Vagina (tissue), 2 donors: ENCODE measurements around the gene SLC18A2.

ENCODE experiments used
- POLR2A ChIP-seq, 2 donors: fragments of 450-650 bp; IDR thresholded peaks; one replicate each; pipeline ENCODE4 v1.6.1; 2017; ENCODE audit warnings: antibody characterized with exemption in 2 of 2, mild to moderate bottlenecking in 2 of 2, moderate library complexity in 2 of 2
- POLR2AphosphoS5 ChIP-seq, 2 donors: sonication (generic); formaldehyde crosslinking; IDR thresholded peaks; one replicate each; pipeline ENCODE4 v1.9.0; 2017; ENCODE audit warnings: antibody characterized with exemption in 2 of 2, mild to moderate bottlenecking in 2 of 2, low read depth in 1 of 2; ENCODE audit not compliant: insufficient read depth in 1 of 2
- TF ChIP-seq, protein P1 (sequence below), 3 experiments: fragments of 450-650 bp in 2 of 3; fragments of 200-600 bp in 1 of 3; sonication (generic) in 1 of 3; IDR thresholded peaks; one replicate each; pipeline ENCODE4 v1.5.1; 2017 to 2019; ENCODE audit warnings: antibody characterized with exemption in 3 of 3, mild to moderate bottlenecking in 2 of 3, moderate library complexity in 2 of 3

DNA sequence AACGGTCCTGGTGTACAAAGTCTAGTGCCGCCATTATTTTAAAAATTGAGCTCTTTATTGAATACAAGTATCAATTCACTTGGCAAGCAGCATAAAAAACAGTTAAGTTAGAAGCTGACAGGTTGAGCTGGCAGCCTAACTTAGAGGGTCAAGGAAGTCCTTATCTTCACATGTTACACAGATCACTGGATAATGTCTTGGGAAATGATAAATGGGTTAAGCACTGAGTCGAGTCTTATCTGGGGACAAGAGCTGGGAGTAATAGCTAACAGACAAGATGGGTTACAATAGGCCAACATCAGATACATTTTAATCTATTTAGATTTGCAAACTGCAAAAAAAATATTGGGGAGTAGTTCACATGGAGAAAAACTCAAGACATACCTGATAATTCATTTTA is 34.2 kb downstream of the SLC18A2 start:
- TF ChIP-seq, protein P1, sequence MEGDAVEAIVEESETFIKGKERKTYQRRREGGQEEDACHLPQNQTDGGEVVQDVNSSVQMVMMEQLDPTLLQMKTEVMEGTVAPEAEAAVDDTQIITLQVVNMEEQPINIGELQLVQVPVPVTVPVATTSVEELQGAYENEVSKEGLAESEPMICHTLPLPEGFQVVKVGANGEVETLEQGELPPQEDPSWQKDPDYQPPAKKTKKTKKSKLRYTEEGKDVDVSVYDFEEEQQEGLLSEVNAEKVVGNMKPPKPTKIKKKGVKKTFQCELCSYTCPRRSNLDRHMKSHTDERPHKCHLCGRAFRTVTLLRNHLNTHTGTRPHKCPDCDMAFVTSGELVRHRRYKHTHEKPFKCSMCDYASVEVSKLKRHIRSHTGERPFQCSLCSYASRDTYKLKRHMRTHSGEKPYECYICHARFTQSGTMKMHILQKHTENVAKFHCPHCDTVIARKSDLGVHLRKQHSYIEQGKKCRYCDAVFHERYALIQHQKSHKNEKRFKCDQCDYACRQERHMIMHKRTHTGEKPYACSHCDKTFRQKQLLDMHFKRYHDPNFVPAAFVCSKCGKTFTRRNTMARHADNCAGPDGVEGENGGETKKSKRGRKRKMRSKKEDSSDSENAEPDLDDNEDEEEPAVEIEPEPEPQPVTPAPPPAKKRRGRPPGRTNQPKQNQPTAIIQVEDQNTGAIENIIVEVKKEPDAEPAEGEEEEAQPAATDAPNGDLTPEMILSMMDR (IDR thresholded peaks at IDR 0.05), result no peak
- TF ChIP-seq POLR2AphosphoS5 (IDR thresholded peaks at IDR 0.05; ENCODE audit: insufficient read depth in 1 of 2, low read depth in 1 of 2) (no peak), POLR2A (IDR thresholded peaks at IDR 0.05) (no peak)
